Neural cell (in vitro differentiated cells): ENCODE results near the gene ZBTB48. TPM values are rescaled to one million over a fixed set of nuclear protein-coding genes. Genes with fewer than 3 reads are reported as not detected.

Experiments used
- H2AFZ ChIP-seq: fragments of 200-600, 300-800 bp; sonication (generic), shearing (Covaris generic); 2 replicates; pipeline ENCODE4 v1.6.0; 2014; ENCODE audit warnings: low read depth, mild to moderate bottlenecking, antibody characterized with exemption, low read length, moderate library complexity
- H3F3A ChIP-seq: fragments of 200-600 bp; shearing (Covaris generic); 2 replicates; pipeline ENCODE4 v1.6.1; 2016; ENCODE audit warnings: mild to moderate bottlenecking, moderate library complexity, mixed read lengths, antibody characterized with exemption, low read length; ENCODE audit not compliant: insufficient read depth, poor library complexity, severe bottlenecking
- H3K27ac ChIP-seq: fragments of 200-600, 300-800 bp; sonication (generic), shearing (Covaris generic); 2 replicates; pipeline ENCODE4 v1.5.1; 2014; ENCODE audit warnings: mild to moderate bottlenecking, low read length, moderate library complexity
- H3K27me3 ChIP-seq: fragments of 300-800, 200-600 bp; sonication (generic), shearing (Covaris generic); 2 replicates; pipeline ENCODE4 v1.6.0; 2014; ENCODE audit warnings: mild to moderate bottlenecking, low read depth, low read length, moderate library complexity; ENCODE audit not compliant: insufficient read depth
- H3K36me3 ChIP-seq: fragments of 300-800, 200-600 bp; sonication (generic), shearing (Covaris generic); 2 replicates; pipeline ENCODE4 v1.5.1; 2014; ENCODE audit warnings: mild to moderate bottlenecking, antibody characterized with exemption, low read length, moderate library complexity; ENCODE audit not compliant: insufficient read depth
- H3K4me2 ChIP-seq: fragments of 300-800, 200-600 bp; sonication (generic), shearing (Covaris generic); 2 replicates; pipeline ENCODE4 v1.6.0; 2014; ENCODE audit warnings: mild to moderate bottlenecking, low read length
- H3K4me3 ChIP-seq: fragments of 300-800, 200-600 bp; sonication (generic), shearing (Covaris generic); 2 replicates; pipeline ENCODE4 v1.5.1; 2014; ENCODE audit warnings: mild to moderate bottlenecking, low read length, moderate library complexity
- H3K79me2 ChIP-seq: fragments of 200-600 bp; shearing (Covaris generic); replicated peaks from 2 replicates; pipeline ENCODE4 v1.6.0; 2014; ENCODE audit warnings: mild to moderate bottlenecking, low read length, moderate library complexity; ENCODE audit not compliant: insufficient read depth
- H3K9ac ChIP-seq: fragments of 300-800, 200-600 bp; sonication (generic), shearing (Covaris generic); 2 replicates; pipeline ENCODE4 v1.6.1; 2016; ENCODE audit warnings: mild to moderate bottlenecking, low read length, mixed read lengths
- H3K9me2 ChIP-seq: fragments of 200-600 bp; shearing (Covaris generic); 2 replicates; pipeline ENCODE4 v1.6.1; 2016; ENCODE audit warnings: mild to moderate bottlenecking, low read length, mixed read lengths; ENCODE audit not compliant: insufficient read depth
- H3K9me3 ChIP-seq: fragments of 200-600, 300-800 bp; sonication (generic), shearing (Covaris generic); 2 replicates; pipeline ENCODE4 v1.6.1; 2016; ENCODE audit warnings: mild to moderate bottlenecking, mixed run types, low read length, moderate library complexity, mixed read lengths
- H4K20me1 ChIP-seq: fragments of 200-600 bp; shearing (Covaris generic); 2 replicates; pipeline ENCODE4 v1.6.1; 2016; ENCODE audit warnings: mild to moderate bottlenecking, mixed run types; ENCODE audit not compliant: insufficient read depth
- EP300 ChIP-seq: fragments of 450-650 bp; conservative IDR thresholded peaks from 2 replicates; pipeline ENCODE4 v1.6.1; 2014; ENCODE audit warnings: antibody characterized with exemption, mild to moderate bottlenecking, moderate library complexity; ENCODE audit not compliant: poor library complexity, severe bottlenecking
- EZH2 ChIP-seq: fragments of 200-600, 300-800 bp; shearing (Covaris generic), sonication (generic); IDR thresholded peaks from 2 replicates; pipeline ENCODE4 v1.6.1; 2014; ENCODE audit warnings: antibody characterized with exemption, low read length, borderline replicate concordance, mild to moderate bottlenecking; ENCODE audit not compliant: insufficient read depth, poor library complexity, severe bottlenecking
- MXI1 ChIP-seq: fragments of 450-650 bp; conservative IDR thresholded peaks from 2 replicates; pipeline ENCODE4 v1.6.1; 2014; ENCODE audit warnings: antibody characterized with exemption, mild to moderate bottlenecking; ENCODE audit not compliant: poor library complexity, severe bottlenecking
- POLR2AphosphoS5 ChIP-seq: IDR thresholded peaks from 2 replicates; pipeline ENCODE4 v1.6.1; 2012
- RAD21 ChIP-seq: fragments of 450-650 bp; conservative IDR thresholded peaks from 2 replicates; pipeline ENCODE4 v1.6.1; 2014; ENCODE audit warnings: antibody characterized with exemption, mild to moderate bottlenecking, moderate library complexity
- SMC3 ChIP-seq: fragments of 450-650 bp; conservative IDR thresholded peaks from 2 replicates; pipeline ENCODE4 v1.6.1; 2014; ENCODE audit warnings: antibody characterized with exemption, mild to moderate bottlenecking, moderate library complexity; ENCODE audit not compliant: poor library complexity
- TAF1 ChIP-seq: IDR thresholded peaks from 2 replicates; pipeline ENCODE4 v1.6.1; 2012; ENCODE audit warnings: low read depth
- polyA plus RNA-seq: library from polyadenylated mRNA; depleted of rRNA; stranded (reverse); fragments of >200 nt; gene quantifications from 2 replicates; pipeline ENCODE4 v1.2.3, GENCODE V29; 2014
- TF ChIP-seq, protein P1 (sequence below): fragments of 450-650 bp; IDR thresholded peaks from 2 replicates; pipeline ENCODE4 v1.5.1; 2014; ENCODE audit warnings: antibody characterized with exemption, mild to moderate bottlenecking, moderate library complexity; ENCODE audit not compliant: poor library complexity, severe bottlenecking
- TF ChIP-seq, protein P2 (sequence below): IDR thresholded peaks from 2 replicates; pipeline ENCODE4 v1.6.1; 2012; ENCODE audit warnings: borderline replicate concordance

Gene ZBTB48
- polyA plus RNA-seq, 1 donor from 2014 or later: 48.2 TPM

DNA sequence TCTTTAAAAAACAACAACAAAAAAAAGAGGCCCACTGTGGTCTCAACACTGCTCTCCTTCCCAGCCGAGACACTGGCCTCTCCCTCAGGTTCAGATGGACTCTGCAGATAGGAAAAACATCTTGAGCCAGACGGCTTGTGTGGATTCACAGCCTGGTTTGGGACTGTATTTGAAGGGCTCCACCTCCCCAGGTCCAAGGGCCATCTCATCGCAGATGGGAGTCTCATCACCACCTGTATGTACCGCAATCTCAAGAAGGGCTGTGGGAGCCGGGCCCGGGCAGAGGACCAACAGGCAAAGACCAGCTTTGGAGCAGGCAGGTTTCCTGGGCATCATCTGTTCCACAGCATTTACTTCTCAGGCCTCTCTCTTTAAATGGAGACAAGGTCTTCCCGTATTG, 10.3 kb downstream of the ZBTB48 start:
- H2AFZ ChIP-seq: no peak overlapping the region
- H3K9me3 ChIP-seq: no peaks in the 10 kb centered on the region
- H3K4me3 ChIP-seq: no peak overlapping the region
- no peak overlapping the region for H3K27ac ChIP-seq
- no peaks in the 10 kb centered on the region for H3K79me2 ChIP-seq
- no peaks in the 10 kb centered on the region for H3K36me3 ChIP-seq
- TF ChIP-seq SMC3 (no peak), POLR2AphosphoS5 (no peak), MXI1 (no peak), RAD21 (no peak), TAF1 (no peak), EZH2 (no peak)
- TF ChIP-seq, protein P1, sequence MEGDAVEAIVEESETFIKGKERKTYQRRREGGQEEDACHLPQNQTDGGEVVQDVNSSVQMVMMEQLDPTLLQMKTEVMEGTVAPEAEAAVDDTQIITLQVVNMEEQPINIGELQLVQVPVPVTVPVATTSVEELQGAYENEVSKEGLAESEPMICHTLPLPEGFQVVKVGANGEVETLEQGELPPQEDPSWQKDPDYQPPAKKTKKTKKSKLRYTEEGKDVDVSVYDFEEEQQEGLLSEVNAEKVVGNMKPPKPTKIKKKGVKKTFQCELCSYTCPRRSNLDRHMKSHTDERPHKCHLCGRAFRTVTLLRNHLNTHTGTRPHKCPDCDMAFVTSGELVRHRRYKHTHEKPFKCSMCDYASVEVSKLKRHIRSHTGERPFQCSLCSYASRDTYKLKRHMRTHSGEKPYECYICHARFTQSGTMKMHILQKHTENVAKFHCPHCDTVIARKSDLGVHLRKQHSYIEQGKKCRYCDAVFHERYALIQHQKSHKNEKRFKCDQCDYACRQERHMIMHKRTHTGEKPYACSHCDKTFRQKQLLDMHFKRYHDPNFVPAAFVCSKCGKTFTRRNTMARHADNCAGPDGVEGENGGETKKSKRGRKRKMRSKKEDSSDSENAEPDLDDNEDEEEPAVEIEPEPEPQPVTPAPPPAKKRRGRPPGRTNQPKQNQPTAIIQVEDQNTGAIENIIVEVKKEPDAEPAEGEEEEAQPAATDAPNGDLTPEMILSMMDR: no peak
- TF ChIP-seq, protein P2, sequence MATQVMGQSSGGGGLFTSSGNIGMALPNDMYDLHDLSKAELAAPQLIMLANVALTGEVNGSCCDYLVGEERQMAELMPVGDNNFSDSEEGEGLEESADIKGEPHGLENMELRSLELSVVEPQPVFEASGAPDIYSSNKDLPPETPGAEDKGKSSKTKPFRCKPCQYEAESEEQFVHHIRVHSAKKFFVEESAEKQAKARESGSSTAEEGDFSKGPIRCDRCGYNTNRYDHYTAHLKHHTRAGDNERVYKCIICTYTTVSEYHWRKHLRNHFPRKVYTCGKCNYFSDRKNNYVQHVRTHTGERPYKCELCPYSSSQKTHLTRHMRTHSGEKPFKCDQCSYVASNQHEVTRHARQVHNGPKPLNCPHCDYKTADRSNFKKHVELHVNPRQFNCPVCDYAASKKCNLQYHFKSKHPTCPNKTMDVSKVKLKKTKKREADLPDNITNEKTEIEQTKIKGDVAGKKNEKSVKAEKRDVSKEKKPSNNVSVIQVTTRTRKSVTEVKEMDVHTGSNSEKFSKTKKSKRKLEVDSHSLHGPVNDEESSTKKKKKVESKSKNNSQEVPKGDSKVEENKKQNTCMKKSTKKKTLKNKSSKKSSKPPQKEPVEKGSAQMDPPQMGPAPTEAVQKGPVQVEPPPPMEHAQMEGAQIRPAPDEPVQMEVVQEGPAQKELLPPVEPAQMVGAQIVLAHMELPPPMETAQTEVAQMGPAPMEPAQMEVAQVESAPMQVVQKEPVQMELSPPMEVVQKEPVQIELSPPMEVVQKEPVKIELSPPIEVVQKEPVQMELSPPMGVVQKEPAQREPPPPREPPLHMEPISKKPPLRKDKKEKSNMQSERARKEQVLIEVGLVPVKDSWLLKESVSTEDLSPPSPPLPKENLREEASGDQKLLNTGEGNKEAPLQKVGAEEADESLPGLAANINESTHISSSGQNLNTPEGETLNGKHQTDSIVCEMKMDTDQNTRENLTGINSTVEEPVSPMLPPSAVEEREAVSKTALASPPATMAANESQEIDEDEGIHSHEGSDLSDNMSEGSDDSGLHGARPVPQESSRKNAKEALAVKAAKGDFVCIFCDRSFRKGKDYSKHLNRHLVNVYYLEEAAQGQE: no peak
- no peak overlapping the region for H3K4me2 ChIP-seq
- no peaks in the 10 kb centered on the region for H3K9me2 ChIP-seq
- no peak overlapping the region for H3K9ac ChIP-seq
- no peaks in the 10 kb centered on the region for H3K27me3 ChIP-seq
- H4K20me1 ChIP-seq: no peaks in the 10 kb centered on the region
- H3F3A ChIP-seq: no peaks in the 10 kb centered on the region

DNA sequence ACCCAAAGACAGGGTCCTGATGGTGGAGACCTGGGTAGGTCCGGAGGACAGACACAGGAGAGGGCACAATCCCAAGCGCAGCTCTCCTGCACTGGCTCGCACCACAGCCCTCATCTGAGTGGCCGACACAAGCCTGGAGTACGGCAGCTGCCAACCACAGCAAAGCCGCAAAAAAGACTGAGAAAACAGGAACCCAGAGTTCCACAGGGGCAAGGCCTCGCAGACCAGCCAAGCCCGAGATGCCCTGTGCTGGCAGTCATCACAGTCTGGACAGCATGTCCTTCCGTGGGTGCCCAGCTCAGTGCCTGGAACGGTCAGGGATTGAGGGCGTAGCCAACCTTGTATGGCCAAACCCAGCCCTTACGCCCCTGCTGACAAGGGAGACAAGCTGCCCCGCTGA, 11.4 kb downstream of the ZBTB48 start:
- Histone ChIP-seq H4K20me1 (no peaks in the 10 kb centered on the region), H3K4me3 (no peak overlapping the region), H3K9ac (no peak overlapping the region), H3K27ac (no peak overlapping the region), H3K9me3 (no peaks in the 10 kb centered on the region), H3K9me2 (no peaks in the 10 kb centered on the region), H3K36me3 (no peaks in the 10 kb centered on the region), H2AFZ (no peak overlapping the region), H3K79me2 (no peaks in the 10 kb centered on the region), H3K27me3 (no peaks in the 10 kb centered on the region), H3K4me2 (no peak overlapping the region), H3F3A (no peaks in the 10 kb centered on the region)
- TF ChIP-seq RAD21 (no peak), SMC3 (no peak), EZH2 (no peak), MXI1 (no peak), TAF1 (no peak), EP300 (no peak), POLR2AphosphoS5 (no peak)
- TF ChIP-seq, protein P2: no peak
- TF ChIP-seq, protein P1: no peak
